ENCODE measurements around the gene NR2C1.

GRCh38 chr12:95102916-95103671, 29.7 kb upstream of the NR2C1 start:
- TF ChIP-seq, protein P1, sequence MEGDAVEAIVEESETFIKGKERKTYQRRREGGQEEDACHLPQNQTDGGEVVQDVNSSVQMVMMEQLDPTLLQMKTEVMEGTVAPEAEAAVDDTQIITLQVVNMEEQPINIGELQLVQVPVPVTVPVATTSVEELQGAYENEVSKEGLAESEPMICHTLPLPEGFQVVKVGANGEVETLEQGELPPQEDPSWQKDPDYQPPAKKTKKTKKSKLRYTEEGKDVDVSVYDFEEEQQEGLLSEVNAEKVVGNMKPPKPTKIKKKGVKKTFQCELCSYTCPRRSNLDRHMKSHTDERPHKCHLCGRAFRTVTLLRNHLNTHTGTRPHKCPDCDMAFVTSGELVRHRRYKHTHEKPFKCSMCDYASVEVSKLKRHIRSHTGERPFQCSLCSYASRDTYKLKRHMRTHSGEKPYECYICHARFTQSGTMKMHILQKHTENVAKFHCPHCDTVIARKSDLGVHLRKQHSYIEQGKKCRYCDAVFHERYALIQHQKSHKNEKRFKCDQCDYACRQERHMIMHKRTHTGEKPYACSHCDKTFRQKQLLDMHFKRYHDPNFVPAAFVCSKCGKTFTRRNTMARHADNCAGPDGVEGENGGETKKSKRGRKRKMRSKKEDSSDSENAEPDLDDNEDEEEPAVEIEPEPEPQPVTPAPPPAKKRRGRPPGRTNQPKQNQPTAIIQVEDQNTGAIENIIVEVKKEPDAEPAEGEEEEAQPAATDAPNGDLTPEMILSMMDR (IDR thresholded peaks at IDR 0.05; ENCODE audit: low read depth, low read length, poor library complexity, severe bottlenecking): no peak
- TF ChIP-seq EZH2phosphoT487 (IDR thresholded peaks at IDR 0.05; ENCODE audit: borderline replicate concordance, low read length): no peak
